Ovary (tissue), 9 donors: ENCODE data around the gene FAM171A1. TPM values are rescaled to one million over a fixed set of nuclear protein-coding genes. Genes with fewer than 3 reads are reported as not detected.

Experiments used
- DNase-seq, 5 donors: peaks; one replicate each; pipeline ENCODE4 v3.0.0-alpha.2; 2019 to 2020
- H3K27ac ChIP-seq, 2 donors: fragments of 200-600 bp; one replicate each; pipeline versions ENCODE4 v1.5.1 to v1.8.0; 2019 to 2022
- H3K27me3 ChIP-seq: fragments of 200-600 bp; one replicate; pipeline ENCODE4 v1.8.0; 2022
- H3K36me3 ChIP-seq: fragments of 200-600 bp; sonication (generic); one replicate; pipeline ENCODE4 v1.5.1; 2019
- H3K4me1 ChIP-seq: one replicate; pipeline ENCODE4 v1.8.1; 2013; ENCODE audit warnings: mild to moderate bottlenecking, moderate library complexity; ENCODE audit not compliant: insufficient read depth
- H3K4me3 ChIP-seq: fragments of 200-600 bp; sonication (generic); one replicate; pipeline ENCODE4 v1.5.1; 2017
- H3K9me3 ChIP-seq, 2 donors: fragments of 200-600 bp in 1 of 2; sonication (generic) in 1 of 2; one replicate each; pipeline versions ENCODE4 v1.5.1 to v1.8.1; 2013 to 2019; ENCODE audit warnings: mild to moderate bottlenecking in 1 of 2, moderate library complexity in 1 of 2
- CTCF ChIP-seq, 3 donors: fragments of 450-650 bp in 2 of 3; fragments of 200-600 bp in 1 of 3; IDR thresholded peaks; one replicate each; pipeline versions ENCODE4 v1.5.1 to v1.8.0; 2016 to 2022; ENCODE audit warnings: antibody characterized with exemption in 3 of 3, mild to moderate bottlenecking in 1 of 3
- EP300 ChIP-seq: sonication (generic); formaldehyde crosslinking; IDR thresholded peaks from one replicate; pipeline ENCODE4 v1.6.1; 2017; ENCODE audit warnings: antibody characterized with exemption
- POLR2A ChIP-seq: fragments of 450-650 bp; IDR thresholded peaks from one replicate; pipeline ENCODE4 v1.6.1; 2017; ENCODE audit warnings: antibody characterized with exemption, mild to moderate bottlenecking, moderate library complexity
- WGBS, 3 donors: extraction: QIAGEN DNeasy Blood & Tissue Kit in 1 of 3; methylation state at CpG; one replicate each; pipeline versions ENCODE4 v1.1.5 to v1.1.7; 2013 to 2017; 5-methylcytosine and 5-hydroxymethylcytosine counted together
- intact Hi-C, 4 donors: fragments of 100-400 bp; cut with DNase I; formaldehyde crosslinking; loops; one replicate each; pipeline versions ENCODE4 v1.11.0 to v1.15.1; 2022 to 2023
- polyA plus RNA-seq, 2 donors: library from polyadenylated mRNA; stranded (reverse); fragments of 200-250 nt in 1 of 2; fragments of 350-450 nt in 1 of 2; fragmentation: Illumina TruSeq in 1 of 2; extraction: RNeasy Lipid Tissue Mini Kit (QIAGEN cat#74804) in 1 of 2; gene quantifications; one replicate each; pipeline ENCODE4 v1.2.3, GENCODE V29; 2013 to 2014
- total RNA-seq, 7 donors: library from RNA; depleted of rRNA in 2 of 7; stranded (reverse); fragments of >200 nt in 2 of 7; fragmentation: NEBNext Ultra II Directional in 3 of 7; extraction: Animal tissue kit (Norgen Biotek cat#: 25700) in 3 of 7; gene quantifications; one replicate each; pipeline versions ENCODE4 v1.1.0 to v1.2.4, GENCODE V29; 2016 to 2023
- donor health status: DM: no; HTN: no; CAD: no; lungs with moderate emphysema.
- donor health status: DM: no; HTN: no; CAD: no.
- donor health status: Bipolar disorder and iron deficiency.
- donor health status: DM: yes; HTN: yes; CAD: no.
- donor health status: DM: no; HTN: no; CAD: no.
- donor health status: DM: yes; HTN: yes; CAD: no.

FAM171A1 gene
- total and polyA plus RNA-seq, 9 donors: 9.1 to 29.1 (median 23.7) TPM

- Histone ChIP-seq H3K4me1 (no peaks in the 10 kb centered on the region), H3K27ac (no peak overlapping the region), H3K27me3 (no peaks in the 10 kb centered on the region), H3K36me3 (no peaks in the 10 kb centered on the region), H3K9me3 (no peaks in the 10 kb centered on the region), H3K4me3 (no peak overlapping the region)
- TF ChIP-seq CTCF (IDR thresholded peaks at IDR 0.05): no peak
- TF ChIP-seq POLR2A: no peak
- no peak for TF ChIP-seq EP300
- WGBS, 3 donors: 2 to 13% (median 4%) methylated on average over 1 of the region's 1 CpG
- DNase-seq: no peak
- intact Hi-C loops: loop anchor here in 3 of 4 donors (5.0 to 10.0 kb wide), 3 partner anchors 110 to 290 kb away; partner anchors contain the start of gene ACBD7 (in 1 of the 3)
These were observed 3.5 kb upstream of the FAM171A1 start for GRCh38 chr10:15374566-15374965.

GRCh38 chr10:15374156-15374555 is 3.1 kb upstream of the FAM171A1 start:
- TF ChIP-seq EP300 (no peak), CTCF (IDR thresholded peaks at IDR 0.05) (no peak), POLR2A (no peak)
- Histone ChIP-seq H3K27ac (no peak overlapping the region), H3K4me1 (no peaks in the 10 kb centered on the region), H3K4me3 (no peak overlapping the region), H3K27me3 (no peaks in the 10 kb centered on the region), H3K9me3 (no peaks in the 10 kb centered on the region), H3K36me3 (no peaks in the 10 kb centered on the region)
- DNase-seq: no peak
- 41 to 48% (median 44%) methylated on average over 3 of the region's 3 CpGs for WGBS, 3 donors
- intact Hi-C loops: loop anchor here in 3 of 4 donors (5.0 to 10.0 kb wide), 3 partner anchors 109 to 289 kb away; partner anchors contain the start of gene ACBD7 (in 1 of the 3)

GRCh38 chr10:15373199-15373598 is 2.1 kb upstream of the FAM171A1 start:
- Histone ChIP-seq H3K27me3 (no peaks in the 10 kb centered on the region), H3K9me3 (no peaks in the 10 kb centered on the region), H3K4me1 (peaks cover 2% of the 10 kb centered on the region), H3K36me3 (no peaks in the 10 kb centered on the region), H3K4me3 (no peak overlapping the region), H3K27ac (no peak overlapping the region)
- WGBS, 3 donors: 78 to 94% (median 84%) methylated on average over 2 of the region's 2 CpGs
- TF ChIP-seq EP300: no peak
- no peak for TF ChIP-seq CTCF (IDR thresholded peaks at IDR 0.05)
- no peak for TF ChIP-seq POLR2A
- intact Hi-C loops: loop anchor here in 3 of 4 donors (5.0 to 10.0 kb wide), 3 partner anchors 108 to 288 kb away; partner anchors contain the start of gene ACBD7 (in 1 of the 3)
- DNase-seq: no peak

- Histone ChIP-seq H3K27me3 (no peaks in the 10 kb centered on the region), H3K27ac (peak overlapping the region; percentile 45 to 73), H3K4me3 (peak overlapping the region; percentile 60), H3K9me3 (no peaks in the 10 kb centered on the region), H3K4me1 (peaks cover 2% of the 10 kb centered on the region), H3K36me3 (no peaks in the 10 kb centered on the region)
- WGBS, 3 donors: 0% methylated on average over 20 to 65 of the region's 65 CpGs
- TF ChIP-seq EP300 (no peak), CTCF (IDR thresholded peaks at IDR 0.05) (no peak), POLR2A (no peak)
- intact Hi-C loops: loop anchor here in 3 of 4 donors (5.0 to 10.0 kb wide), 3 partner anchors 106 to 286 kb away; partner anchors contain the start of gene ACBD7 (in 1 of the 3)
- peak; percentile 19 to 57 (median 39) for DNase-seq
These were observed 755 bp downstream of the FAM171A1 start for GRCh38 chr10:15370212-15370855.
